GM19468 (cell line): Measurements from ENCODE around the gene RRP1.
"Not testable (repeated sequence)": the region's sequence is repeated elsewhere in the genome, so short reads cannot be mapped to it uniquely, and the experiment has no call there.

Experiments used
- ATAC-seq: cut with Tn5 transposase; IDR thresholded peaks from one replicate; pipeline ENCODE4 v1.9.1; 2021; ENCODE audit warnings: mild to moderate bottlenecking, moderate library complexity, moderate number of reproducible peaks; ENCODE audit not compliant: unreplicated experiment; ENCODE audit errors: extremely low read depth

RRP1 gene

GRCh38 chr21:43812957-43813655 is 23.7 kb downstream of the RRP1 start:
- ATAC-seq = no peak

- ATAC-seq = no peak
Observed at GRCh38 chr21:43813656-43813980, 24.2 kb downstream of the RRP1 start.

- no peak for ATAC-seq
Observed at GRCh38 chr21:43814215-43815106, 25.1 kb downstream of the RRP1 start.

GRCh38 chr21:43815107-43815613 is 25.8 kb downstream of the RRP1 start:
- ATAC-seq = no peak

GRCh38 chr21:43815991-43816390 is 26.6 kb downstream of the RRP1 start:
- no peak for ATAC-seq

- no peak for ATAC-seq
Observed at GRCh38 chr21:43816611-43817071, 27.3 kb downstream of the RRP1 start.

- ATAC-seq = no peak
Observed at GRCh38 chr21:43817157-43818086, 28.0 kb downstream of the RRP1 start.

- no peak for ATAC-seq
Observed at GRCh38 chr21:43818685-43819084, 29.3 kb downstream of the RRP1 start.

- no peak for ATAC-seq
Observed at GRCh38 chr21:43819511-43820405, 30.4 kb downstream of the RRP1 start.

GRCh38 chr21:43820466-43820865 is 31.1 kb downstream of the RRP1 start:
- ATAC-seq = no peak

GRCh38 chr21:43822166-43822565 is 32.8 kb downstream of the RRP1 start:
- not testable (repeated sequence) for ATAC-seq

GRCh38 chr21:43822741-43823140 is 33.4 kb downstream of the RRP1 start:
- ATAC-seq = not testable (repeated sequence)

GRCh38 chr21:43824333-43825241 is 35.2 kb downstream of the RRP1 start:
- no peak for ATAC-seq

- ATAC-seq = no peak
Observed at GRCh38 chr21:43825242-43825935, 36.0 kb downstream of the RRP1 start.

GRCh38 chr21:43825936-43826622 is 36.7 kb downstream of the RRP1 start:
- ATAC-seq = no peak

GRCh38 chr21:43826623-43826974 is 37.2 kb downstream of the RRP1 start:
- ATAC-seq = no peak

GRCh38 chr21:43827015-43827611 is 37.7 kb downstream of the RRP1 start:
- no peak for ATAC-seq
